HL-60 (cell line): ENCODE measurements around the gene FNDC3B.

Experiments
- DNase-seq, 2 experiments: peaks; one replicate each; pipeline ENCODE4 v3.0.0-alpha.2; 2010 to 2020; ENCODE audit warnings: low read depth in 1 of 2, low spot score in 1 of 2
- H3K27ac ChIP-seq: fragments of 250-450 bp; sonication (Bioruptor Pico); replicated peaks from 2 replicates; pipeline ENCODE4 v1.5.1; 2020; ENCODE audit warnings: mild to moderate bottlenecking, moderate library complexity
- H3K27me3 ChIP-seq: fragments of 250-450 bp; sonication (Bioruptor Pico); 2 replicates; pipeline ENCODE4 v1.5.1; 2021; ENCODE audit warnings: mild to moderate bottlenecking, moderate library complexity; ENCODE audit not compliant: insufficient read depth, poor library complexity, severe bottlenecking
- H3K4me3 ChIP-seq: replicated peaks from 2 replicates; pipeline ENCODE4 v1.5.1; 2011; ENCODE audit warnings: mild to moderate bottlenecking, control low read depth, low read length; ENCODE audit not compliant: insufficient read depth
- GABPA ChIP-seq: IDR thresholded peaks from 2 replicates; pipeline ENCODE4 v1.6.1; 2012; ENCODE audit warnings: low read depth
- POLR2AphosphoS5 ChIP-seq: IDR thresholded peaks from 2 replicates; pipeline ENCODE4 v1.6.1; 2012; ENCODE audit warnings: low read depth
- REST ChIP-seq: IDR thresholded peaks from 2 replicates; pipeline ENCODE4 v1.6.1; 2012; ENCODE audit warnings: low read depth; ENCODE audit not compliant: insufficient replicate concordance
- SPI1 ChIP-seq: IDR thresholded peaks from 2 replicates; pipeline ENCODE4 v1.6.1; 2012; ENCODE audit warnings: low read depth, mild to moderate bottlenecking, borderline replicate concordance
- TF ChIP-seq, protein P1 (sequence below): IDR thresholded peaks from one replicate; pipeline ENCODE4 v1.5.1; 2011; ENCODE audit warnings: low read length, control low read depth, inconsistent platforms; ENCODE audit not compliant: insufficient read depth

Gene FNDC3B

GRCh38 chr3:172281884-172282283, 242.5 kb downstream of the FNDC3B start:
- TF ChIP-seq, protein P1, sequence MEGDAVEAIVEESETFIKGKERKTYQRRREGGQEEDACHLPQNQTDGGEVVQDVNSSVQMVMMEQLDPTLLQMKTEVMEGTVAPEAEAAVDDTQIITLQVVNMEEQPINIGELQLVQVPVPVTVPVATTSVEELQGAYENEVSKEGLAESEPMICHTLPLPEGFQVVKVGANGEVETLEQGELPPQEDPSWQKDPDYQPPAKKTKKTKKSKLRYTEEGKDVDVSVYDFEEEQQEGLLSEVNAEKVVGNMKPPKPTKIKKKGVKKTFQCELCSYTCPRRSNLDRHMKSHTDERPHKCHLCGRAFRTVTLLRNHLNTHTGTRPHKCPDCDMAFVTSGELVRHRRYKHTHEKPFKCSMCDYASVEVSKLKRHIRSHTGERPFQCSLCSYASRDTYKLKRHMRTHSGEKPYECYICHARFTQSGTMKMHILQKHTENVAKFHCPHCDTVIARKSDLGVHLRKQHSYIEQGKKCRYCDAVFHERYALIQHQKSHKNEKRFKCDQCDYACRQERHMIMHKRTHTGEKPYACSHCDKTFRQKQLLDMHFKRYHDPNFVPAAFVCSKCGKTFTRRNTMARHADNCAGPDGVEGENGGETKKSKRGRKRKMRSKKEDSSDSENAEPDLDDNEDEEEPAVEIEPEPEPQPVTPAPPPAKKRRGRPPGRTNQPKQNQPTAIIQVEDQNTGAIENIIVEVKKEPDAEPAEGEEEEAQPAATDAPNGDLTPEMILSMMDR: no peak
- no peak for TF ChIP-seq POLR2AphosphoS5
- no peak for TF ChIP-seq GABPA
- no peak for TF ChIP-seq SPI1
- no peak for TF ChIP-seq REST
- H3K27ac ChIP-seq: no peak overlapping the region
- no peaks in the 10 kb centered on the region for H3K27me3 ChIP-seq
- DNase-seq: no peak
- no peak overlapping the region for H3K4me3 ChIP-seq

GRCh38 chr3:172282850-172283249, 243.5 kb downstream of the FNDC3B start:
- no peaks in the 10 kb centered on the region for H3K27me3 ChIP-seq
- TF ChIP-seq GABPA (no peak), POLR2AphosphoS5 (no peak), REST (no peak), SPI1 (no peak)
- TF ChIP-seq, protein P1: no peak
- no peak overlapping the region for H3K27ac ChIP-seq
- no peak overlapping the region for H3K4me3 ChIP-seq
- DNase-seq: no peak

DNA sequence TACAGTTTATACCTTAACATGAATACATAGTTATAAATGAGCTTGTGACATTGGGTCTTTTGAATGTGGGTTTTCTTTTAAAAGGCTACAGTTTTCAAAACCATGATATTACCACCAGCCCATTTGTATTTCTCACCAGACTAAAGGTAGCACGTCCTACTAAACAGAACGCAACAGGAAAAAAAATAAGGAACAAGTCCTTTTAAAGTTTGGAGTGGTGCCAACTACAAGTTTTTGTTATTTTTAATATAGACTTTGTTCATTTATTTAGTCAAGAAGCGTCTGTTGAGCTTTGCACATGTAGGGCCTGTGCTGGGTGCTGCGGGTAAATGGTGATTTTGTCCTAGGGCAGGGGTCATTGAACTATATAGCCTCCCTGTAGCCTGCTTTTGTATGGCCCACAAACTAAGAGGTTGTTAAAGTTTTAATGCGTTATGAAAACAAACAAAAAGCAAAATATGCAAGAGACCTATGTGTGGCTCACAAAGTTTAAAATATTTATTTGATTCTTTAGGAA, 244.5 kb downstream of the FNDC3B start:
- Histone ChIP-seq H3K27ac (no peak overlapping the region), H3K27me3 (no peaks in the 10 kb centered on the region), H3K4me3 (no peak overlapping the region)
- TF ChIP-seq SPI1: no peak
- TF ChIP-seq, protein P1: no peak
- no peak for TF ChIP-seq REST
- TF ChIP-seq GABPA: no peak
- TF ChIP-seq POLR2AphosphoS5: no peak
- DNase-seq: no peak
